Astrocyte (in vitro differentiated cells and primary cell): ENCODE measurements around the gene PATE1. TPM values are rescaled to one million over a fixed set of nuclear protein-coding genes. Genes with fewer than 3 reads are reported as not detected.

Experiments
- DNase-seq: peaks from one replicate; pipeline ENCODE4 v3.0.0-alpha.2; 2010; ENCODE audit warnings: low read depth
- FAIRE-seq: peaks from 2 replicates; lab custom pipeline; 2011; peaks lifted over from hg19 to GRCh38; lab: Jason Lieb, UNC
- H2AFZ ChIP-seq: 2 replicates; pipeline ENCODE4 v1.6.0; 2012; ENCODE audit warnings: low read depth, low read length, inconsistent platforms
- H3K27ac ChIP-seq: 2 replicates; pipeline ENCODE4 v1.5.1; 2011; ENCODE audit warnings: low read depth, low read length, inconsistent platforms
- H3K27me3 ChIP-seq: 2 replicates; pipeline ENCODE4 v1.6.0; 2011; ENCODE audit warnings: low read length, inconsistent platforms; ENCODE audit not compliant: insufficient read depth
- H3K36me3 ChIP-seq: 2 replicates; pipeline ENCODE4 v1.5.1; 2011; ENCODE audit warnings: low read length, inconsistent platforms; ENCODE audit not compliant: insufficient read depth
- H3K4me1 ChIP-seq: 2 replicates; pipeline ENCODE4 v1.5.1; 2011; ENCODE audit warnings: low read length, inconsistent platforms; ENCODE audit not compliant: insufficient read depth
- H3K4me2 ChIP-seq: 2 replicates; pipeline ENCODE4 v1.6.0; 2012; ENCODE audit warnings: low read length, inconsistent platforms
- H3K4me3 ChIP-seq: 2 replicates; pipeline ENCODE4 v1.5.1; 2011; ENCODE audit warnings: low read depth, mild to moderate bottlenecking, low read length, inconsistent platforms; ENCODE audit not compliant: insufficient read depth
- H3K79me2 ChIP-seq: 2 replicates; pipeline ENCODE4 v1.6.0; 2012; ENCODE audit warnings: mild to moderate bottlenecking, low read length, inconsistent platforms; ENCODE audit not compliant: insufficient read depth
- H3K9ac ChIP-seq: 2 replicates; pipeline ENCODE4 v1.6.0; 2012; ENCODE audit warnings: mild to moderate bottlenecking, low read length, inconsistent platforms
- H3K9me3 ChIP-seq: 2 replicates; pipeline ENCODE4 v1.5.1; 2012; ENCODE audit warnings: low read depth, mild to moderate bottlenecking, low read length, inconsistent platforms; ENCODE audit not compliant: insufficient read depth
- H4K20me1 ChIP-seq: 2 replicates; pipeline ENCODE4 v1.6.0; 2012; ENCODE audit warnings: low read length, inconsistent platforms; ENCODE audit not compliant: insufficient read depth
- H3K27ac Mint-ChIP-seq: one replicate; pipeline ENCODE4 v1.8.0; 2021; ENCODE audit warnings: mild to moderate bottlenecking, mixed read lengths; ENCODE audit not compliant: unreplicated experiment
- H3K27me3 Mint-ChIP-seq: one replicate; pipeline ENCODE4 v1.8.0; 2021; ENCODE audit warnings: low read depth, mixed read lengths; ENCODE audit not compliant: unreplicated experiment
- H3K36me3 Mint-ChIP-seq: one replicate; pipeline ENCODE4 v1.8.0; 2021; ENCODE audit warnings: low read depth, mixed read lengths; ENCODE audit not compliant: unreplicated experiment
- H3K4me1 Mint-ChIP-seq: one replicate; pipeline ENCODE4 v1.8.0; 2021; ENCODE audit warnings: low read depth, mixed read lengths; ENCODE audit not compliant: unreplicated experiment
- H3K4me3 Mint-ChIP-seq: one replicate; pipeline ENCODE4 v1.8.0; 2021; ENCODE audit warnings: mild to moderate bottlenecking, moderate library complexity, mixed read lengths; ENCODE audit not compliant: unreplicated experiment
- H3K9me3 Mint-ChIP-seq: one replicate; pipeline ENCODE4 v1.8.0; 2021; ENCODE audit warnings: mild to moderate bottlenecking, mixed read lengths; ENCODE audit not compliant: unreplicated experiment
- EZH2 ChIP-seq: IDR thresholded peaks from 2 replicates; pipeline ENCODE4 v1.6.1; 2012; ENCODE audit warnings: mild to moderate bottlenecking, low read length, inconsistent platforms; ENCODE audit not compliant: insufficient read depth
- total RNA-seq: library from RNA; stranded (reverse); gene quantifications from 2 replicates; pipeline ENCODE4 v1.2.1, GENCODE V29; 2021
- TF ChIP-seq, protein P1 (sequence below): IDR thresholded peaks from 2 replicates; pipeline ENCODE4 v1.5.1; 2011; ENCODE audit warnings: low read depth, mild to moderate bottlenecking, inconsistent platforms, low read length, moderate library complexity; ENCODE audit not compliant: insufficient read depth

Gene PATE1
- total RNA-seq, 1 donor from 2014 or later, result not detected

DNA sequence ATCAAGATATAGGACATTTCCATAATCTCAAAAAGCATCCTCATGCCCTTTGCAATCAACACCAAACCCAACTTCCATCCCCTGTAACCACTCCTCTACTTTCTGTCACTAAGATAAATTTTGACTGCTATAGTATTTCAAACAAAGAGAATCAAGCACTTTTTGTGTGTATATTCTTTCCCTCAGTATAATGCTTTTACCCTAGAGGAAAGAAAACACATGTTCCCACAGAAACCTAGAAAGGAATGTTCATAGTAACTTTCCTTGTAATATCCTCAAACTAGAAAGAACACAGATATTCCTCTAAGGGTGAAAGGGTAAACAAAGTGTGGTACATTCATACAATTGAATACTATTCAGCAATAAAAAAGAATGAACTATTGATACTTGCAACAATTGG lies 5.5 kb upstream of the PATE1 start:
- H3K27me3 Mint-ChIP-seq, result no peaks in the 10 kb centered on the region
- H3K27ac ChIP-seq, result no peak overlapping the region
- no peak overlapping the region for H3K4me3 ChIP-seq
- no peaks in the 10 kb centered on the region for H3K79me2 ChIP-seq
- H3K9ac ChIP-seq, result no peak overlapping the region
- H3K27me3 ChIP-seq, result no peaks in the 10 kb centered on the region
- no peaks in the 10 kb centered on the region for H3K36me3 Mint-ChIP-seq
- no peaks in the 10 kb centered on the region for H3K4me1 Mint-ChIP-seq
- no peaks in the 10 kb centered on the region for H3K9me3 Mint-ChIP-seq
- FAIRE-seq (no peak), DNase-seq (no peak)
- H3K4me1 ChIP-seq, result no peaks in the 10 kb centered on the region
- no peak overlapping the region for H3K27ac Mint-ChIP-seq
- no peak overlapping the region for H3K4me3 Mint-ChIP-seq
- no peak overlapping the region for H2AFZ ChIP-seq
- no peak for TF ChIP-seq EZH2
- TF ChIP-seq, protein P1, sequence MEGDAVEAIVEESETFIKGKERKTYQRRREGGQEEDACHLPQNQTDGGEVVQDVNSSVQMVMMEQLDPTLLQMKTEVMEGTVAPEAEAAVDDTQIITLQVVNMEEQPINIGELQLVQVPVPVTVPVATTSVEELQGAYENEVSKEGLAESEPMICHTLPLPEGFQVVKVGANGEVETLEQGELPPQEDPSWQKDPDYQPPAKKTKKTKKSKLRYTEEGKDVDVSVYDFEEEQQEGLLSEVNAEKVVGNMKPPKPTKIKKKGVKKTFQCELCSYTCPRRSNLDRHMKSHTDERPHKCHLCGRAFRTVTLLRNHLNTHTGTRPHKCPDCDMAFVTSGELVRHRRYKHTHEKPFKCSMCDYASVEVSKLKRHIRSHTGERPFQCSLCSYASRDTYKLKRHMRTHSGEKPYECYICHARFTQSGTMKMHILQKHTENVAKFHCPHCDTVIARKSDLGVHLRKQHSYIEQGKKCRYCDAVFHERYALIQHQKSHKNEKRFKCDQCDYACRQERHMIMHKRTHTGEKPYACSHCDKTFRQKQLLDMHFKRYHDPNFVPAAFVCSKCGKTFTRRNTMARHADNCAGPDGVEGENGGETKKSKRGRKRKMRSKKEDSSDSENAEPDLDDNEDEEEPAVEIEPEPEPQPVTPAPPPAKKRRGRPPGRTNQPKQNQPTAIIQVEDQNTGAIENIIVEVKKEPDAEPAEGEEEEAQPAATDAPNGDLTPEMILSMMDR, result no peak
- H4K20me1 ChIP-seq, result no peaks in the 10 kb centered on the region
- no peaks in the 10 kb centered on the region for H3K9me3 ChIP-seq
- H3K4me2 ChIP-seq, result no peak overlapping the region
- no peaks in the 10 kb centered on the region for H3K36me3 ChIP-seq

DNA sequence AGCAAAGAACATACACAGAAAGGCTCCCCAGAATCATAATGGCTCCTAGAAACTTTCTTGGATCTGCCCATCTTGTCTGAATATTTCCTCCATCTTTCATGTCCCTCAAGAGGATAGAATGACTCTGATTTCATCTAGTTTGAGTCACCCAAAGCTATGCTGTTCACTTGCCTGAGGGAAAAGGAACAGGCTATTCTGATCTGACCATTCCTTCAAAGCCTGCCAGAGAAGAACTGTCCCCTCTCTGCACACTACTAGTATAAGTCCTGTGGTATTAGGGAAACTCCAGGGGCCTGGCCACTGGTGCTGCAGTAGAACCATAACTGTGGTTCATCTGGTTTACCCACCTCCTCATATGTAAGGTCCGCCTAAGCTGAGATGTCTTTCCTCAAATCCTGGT lies 2.4 kb upstream of the PATE1 start:
- DNase-seq (no peak), FAIRE-seq (no peak)
- H3K4me3 ChIP-seq, result no peak overlapping the region
- H3K4me1 ChIP-seq, result no peaks in the 10 kb centered on the region
- no peaks in the 10 kb centered on the region for H3K27me3 Mint-ChIP-seq
- no peak overlapping the region for H3K4me2 ChIP-seq
- H3K27ac ChIP-seq, result no peak overlapping the region
- no peaks in the 10 kb centered on the region for H3K36me3 Mint-ChIP-seq
- H3K4me3 Mint-ChIP-seq, result no peak overlapping the region
- H3K9me3 ChIP-seq, result no peaks in the 10 kb centered on the region
- no peaks in the 10 kb centered on the region for H4K20me1 ChIP-seq
- no peak overlapping the region for H2AFZ ChIP-seq
- H3K79me2 ChIP-seq, result no peaks in the 10 kb centered on the region
- H3K9me3 Mint-ChIP-seq, result no peaks in the 10 kb centered on the region
- H3K36me3 ChIP-seq, result no peaks in the 10 kb centered on the region
- H3K27ac Mint-ChIP-seq, result no peak overlapping the region
- no peaks in the 10 kb centered on the region for H3K27me3 ChIP-seq
- no peak overlapping the region for H3K9ac ChIP-seq
- H3K4me1 Mint-ChIP-seq, result no peaks in the 10 kb centered on the region
- no peak for TF ChIP-seq EZH2
- TF ChIP-seq, protein P1, result no peak

DNA sequence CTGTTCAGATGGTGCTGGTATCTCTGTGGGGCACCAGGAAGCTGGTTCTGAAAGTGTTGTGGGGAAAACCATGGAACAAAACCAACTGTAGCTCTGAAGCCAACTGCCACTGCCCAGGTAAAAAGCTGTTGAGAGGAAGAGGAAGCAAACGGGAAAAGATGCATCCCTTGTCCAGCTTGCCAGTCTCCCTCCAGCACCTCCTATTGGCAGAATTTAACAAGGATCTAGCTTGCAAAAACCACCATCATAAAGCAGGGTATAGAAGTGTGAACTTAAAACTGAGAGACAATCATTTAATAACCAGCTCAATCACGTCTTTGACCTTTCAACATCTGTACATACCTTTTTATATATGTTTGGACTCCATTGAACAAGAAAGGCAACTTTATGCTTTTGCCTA lies 4.5 kb downstream of the PATE1 start:
- Histone ChIP-seq H3K9ac (no peak overlapping the region), H3K4me2 (no peak overlapping the region), H2AFZ (no peak overlapping the region), H3K79me2 (no peaks in the 10 kb centered on the region), H4K20me1 (no peaks in the 10 kb centered on the region), H3K27ac (no peak overlapping the region), H3K4me3 (no peak overlapping the region), H3K4me1 (no peaks in the 10 kb centered on the region), H3K27me3 (no peaks in the 10 kb centered on the region), H3K36me3 (no peaks in the 10 kb centered on the region), H3K9me3 (no peaks in the 10 kb centered on the region)
- H3K9me3 Mint-ChIP-seq, result no peaks in the 10 kb centered on the region
- no peaks in the 10 kb centered on the region for H3K36me3 Mint-ChIP-seq
- H3K27me3 Mint-ChIP-seq, result peaks cover 15% of the 10 kb centered on the region
- H3K4me3 Mint-ChIP-seq, result no peak overlapping the region
- no peak for FAIRE-seq
- no peak overlapping the region for H3K27ac Mint-ChIP-seq
- no peak for DNase-seq
- no peaks in the 10 kb centered on the region for H3K4me1 Mint-ChIP-seq
- TF ChIP-seq EZH2, result no peak
- TF ChIP-seq, protein P1, result no peak
